ENCODE data around the gene RXRA.
A peak's percentile ranks its signal among the peaks of the same experiment; 100 is the strongest.

RXRA gene

GRCh38 chr9:134454476-134454857 is 128.2 kb downstream of the RXRA start:
- DNase-seq (ENCODE audit: low read depth): no peak

GRCh38 chr9:134455021-134455471 is 128.8 kb downstream of the RXRA start:
- DNase-seq (ENCODE audit: low read depth): no peak

GRCh38 chr9:134455537-134455933 is 129.3 kb downstream of the RXRA start:
- DNase-seq (ENCODE audit: low read depth): no peak

- peak; percentile 70 for DNase-seq (ENCODE audit: low read depth)
These were observed 129.9 kb downstream of the RXRA start for GRCh38 chr9:134455934-134456755.

GRCh38 chr9:134456756-134457305 is 130.6 kb downstream of the RXRA start:
- no peak for DNase-seq (ENCODE audit: low read depth)

- DNase-seq (ENCODE audit: low read depth): no peak
These were observed 131.3 kb downstream of the RXRA start for GRCh38 chr9:134457321-134458206.

- no peak for DNase-seq (ENCODE audit: low read depth)
These were observed 132.2 kb downstream of the RXRA start for GRCh38 chr9:134458207-134459108.

GRCh38 chr9:134459164-134459563 is 132.9 kb downstream of the RXRA start:
- DNase-seq (ENCODE audit: low read depth): no peak

- DNase-seq (ENCODE audit: low read depth): no peak
These were observed 133.3 kb downstream of the RXRA start for GRCh38 chr9:134459573-134459972.

GRCh38 chr9:134460206-134460605 is 134.0 kb downstream of the RXRA start:
- DNase-seq (ENCODE audit: low read depth): no peak

GRCh38 chr9:134460896-134461295 is 134.6 kb downstream of the RXRA start:
- no peak for DNase-seq (ENCODE audit: low read depth)

GRCh38 chr9:134461426-134461982 is 135.2 kb downstream of the RXRA start:
- DNase-seq (ENCODE audit: low read depth): no peak

- no peak for DNase-seq (ENCODE audit: low read depth)
These were observed 136.1 kb downstream of the RXRA start for GRCh38 chr9:134462318-134462717.

- DNase-seq (ENCODE audit: low read depth): no peak
These were observed 137.0 kb downstream of the RXRA start for GRCh38 chr9:134463280-134463679.

- no peak for DNase-seq (ENCODE audit: low read depth)
These were observed 140.8 kb downstream of the RXRA start for GRCh38 chr9:134466869-134467616.

GRCh38 chr9:134468358-134468757 is 142.1 kb downstream of the RXRA start:
- DNase-seq (ENCODE audit: low read depth): no peak

- no peak for DNase-seq (ENCODE audit: low read depth)
These were observed 143.0 kb downstream of the RXRA start for GRCh38 chr9:134469041-134469875.

GRCh38 chr9:134472256-134472655 is 146.0 kb downstream of the RXRA start:
- DNase-seq (ENCODE audit: low read depth): no peak

Data from stimulated activated CD8-positive, alpha-beta memory T cell treated with anti-CD3 and anti-CD28 coated beads, Interleukin-12 subunit alpha, Interleukin-12 subunit beta, amount 100 ng/mL, for 4 hours (primary cell).